Activated CD4-positive, alpha-beta T cell treated with anti-CD3 and anti-CD28 coated beads for 24 hours (primary cell): ENCODE results near the gene CDCA8.

Source experiments
- DNase-seq, 2 donors: peaks; one replicate each; pipeline ENCODE4 v3.0.0-alpha.2; 2020; ENCODE audit warnings: low read depth in 2 of 2

Gene CDCA8

DNA sequence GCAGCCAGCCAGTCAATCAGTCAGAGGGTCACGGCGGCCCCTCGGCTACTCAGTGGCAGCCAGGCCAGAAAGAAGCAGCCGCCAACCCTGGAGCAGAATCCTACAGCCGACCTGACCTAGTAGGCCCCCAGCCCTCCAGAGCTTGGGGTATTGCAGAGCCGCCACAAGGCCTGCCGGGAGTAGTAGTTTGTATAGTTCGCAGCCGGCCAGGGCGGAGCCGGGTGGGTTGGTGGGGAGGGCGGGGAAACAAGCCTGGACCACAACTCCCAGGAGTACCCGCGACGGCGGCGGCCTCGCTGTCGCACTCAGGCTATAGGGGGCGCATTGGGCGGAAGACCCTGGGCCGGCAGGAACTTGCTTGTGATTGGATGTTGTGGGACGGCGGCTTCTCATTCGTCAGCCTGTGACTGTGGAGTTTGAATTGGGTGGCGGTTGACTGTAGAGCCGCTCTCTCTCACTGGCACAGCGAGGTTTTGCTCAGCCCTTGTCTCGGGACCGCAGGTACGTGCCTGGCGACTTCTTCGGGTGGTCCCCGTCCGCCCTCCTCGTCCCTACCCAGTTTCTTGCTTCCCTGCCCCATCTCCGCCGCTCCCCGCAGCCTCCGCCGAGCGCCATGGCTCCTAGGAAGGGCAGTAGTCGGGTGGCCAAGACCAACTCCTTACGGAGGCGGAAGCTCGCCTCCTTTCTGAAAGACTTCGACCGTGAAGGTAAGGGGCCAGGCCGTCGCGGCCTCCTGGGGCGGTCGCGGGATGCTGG lies at the start of gene CDCA8:
Gene CDCA8 (plus strand): TSS at position 439 of the 756 bp plus-strand sequence. CDS start 175 bp downstream, at position 614.
- peak; percentile 97 to 98 for DNase-seq

DNA sequence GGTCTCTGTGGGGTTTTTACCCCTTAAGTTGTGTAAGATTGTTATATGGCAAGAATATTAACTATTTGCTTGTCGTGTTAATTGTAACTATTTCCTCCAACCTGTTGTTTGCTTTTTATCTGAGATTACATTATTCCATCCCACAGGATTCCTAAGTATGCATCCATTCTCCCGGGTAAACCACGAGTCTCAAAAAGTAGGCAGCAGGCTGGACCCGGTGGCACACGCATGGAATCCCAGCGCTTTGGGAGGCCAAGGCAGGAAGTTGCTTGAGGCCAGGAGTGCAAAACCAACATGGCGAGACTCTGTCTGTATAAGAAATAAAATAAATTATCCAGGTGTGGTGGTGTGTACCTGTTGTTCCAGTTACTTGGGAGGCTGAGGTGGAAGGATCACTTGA lies 45.0 kb upstream of the CDCA8 start:
- DNase-seq: no peak

DNA sequence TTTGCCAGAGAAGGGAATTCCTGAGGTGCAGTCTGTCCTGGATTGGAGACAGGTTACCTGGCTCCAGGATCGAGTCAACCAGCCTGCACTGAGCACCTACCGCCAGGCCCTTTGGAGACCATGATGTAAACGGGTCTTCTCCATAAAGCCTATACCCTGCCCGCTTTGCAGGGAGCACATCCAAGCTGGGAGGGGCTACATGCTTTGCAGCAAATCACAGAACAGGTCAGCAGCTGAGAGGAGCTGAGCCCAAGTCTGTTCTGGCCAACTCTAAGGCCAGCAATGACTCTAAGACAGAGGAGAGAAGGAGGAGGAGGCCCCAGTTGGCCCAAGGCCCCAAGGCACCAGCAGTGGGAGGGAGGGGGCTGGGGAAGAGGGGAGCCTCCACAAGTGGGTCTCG lies 42.1 kb upstream of the CDCA8 start:
- DNase-seq: no peak

DNA sequence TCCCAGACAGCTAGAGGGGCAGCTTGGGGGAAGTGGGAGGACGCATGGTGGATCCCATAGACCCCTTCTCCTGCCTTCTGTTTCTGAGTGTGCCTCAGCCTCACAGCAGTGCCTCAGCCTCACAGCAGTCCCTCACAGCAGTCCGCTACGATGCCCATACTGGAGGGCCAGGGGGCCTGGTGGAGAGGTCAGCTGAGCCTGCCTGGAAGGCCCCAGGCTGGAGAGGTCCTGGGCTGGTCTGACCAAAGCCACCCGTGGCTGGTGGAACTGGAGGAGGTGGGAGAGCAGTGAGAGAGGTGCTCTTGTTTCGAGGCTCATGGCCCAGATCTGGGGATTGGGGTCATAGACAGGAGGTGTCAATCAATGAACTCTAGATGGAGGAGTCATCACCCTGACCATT lies 41.6 kb upstream of the CDCA8 start:
- no peak for DNase-seq

DNA sequence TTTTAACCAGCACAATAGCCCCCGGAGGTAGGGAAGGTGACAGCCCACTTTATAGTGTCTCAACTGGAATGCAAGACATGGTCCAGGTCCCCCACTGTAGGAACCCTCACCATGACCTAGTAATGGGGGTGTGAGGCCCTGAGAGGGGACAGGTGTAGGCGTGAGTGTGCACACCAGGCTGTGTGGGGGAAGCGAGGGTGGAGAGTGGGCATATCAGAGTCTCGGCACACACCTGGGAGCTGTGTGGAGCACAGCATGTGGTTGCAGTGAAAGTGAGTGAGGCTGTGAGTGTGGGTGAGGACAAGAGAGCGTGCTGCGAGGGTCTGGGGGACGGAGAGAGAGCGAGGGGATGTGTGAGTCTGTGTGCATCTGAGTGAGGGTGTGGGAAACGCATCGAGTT lies 40.5 kb upstream of the CDCA8 start:
- DNase-seq: no peak

DNA sequence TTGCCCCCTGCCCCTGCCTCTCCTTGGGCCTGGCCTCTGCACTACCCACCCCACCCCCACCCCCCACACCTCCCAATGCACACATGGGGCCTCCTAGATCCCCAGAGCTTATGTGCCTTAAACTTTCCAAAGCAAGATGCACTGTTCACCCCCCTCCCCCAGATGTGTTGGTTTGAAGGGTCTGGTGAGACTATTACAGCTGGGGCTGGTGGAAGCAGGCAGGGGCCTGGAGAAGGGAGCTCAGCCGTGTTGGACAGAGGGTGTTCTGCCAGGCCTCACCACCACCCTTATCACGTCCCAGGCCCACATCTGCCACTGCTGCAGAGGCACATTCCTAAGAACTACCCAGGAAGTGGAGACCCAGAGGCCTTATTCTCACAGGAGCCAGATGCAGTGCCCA lies 39.3 kb upstream of the CDCA8 start:
- DNase-seq: no peak

DNA sequence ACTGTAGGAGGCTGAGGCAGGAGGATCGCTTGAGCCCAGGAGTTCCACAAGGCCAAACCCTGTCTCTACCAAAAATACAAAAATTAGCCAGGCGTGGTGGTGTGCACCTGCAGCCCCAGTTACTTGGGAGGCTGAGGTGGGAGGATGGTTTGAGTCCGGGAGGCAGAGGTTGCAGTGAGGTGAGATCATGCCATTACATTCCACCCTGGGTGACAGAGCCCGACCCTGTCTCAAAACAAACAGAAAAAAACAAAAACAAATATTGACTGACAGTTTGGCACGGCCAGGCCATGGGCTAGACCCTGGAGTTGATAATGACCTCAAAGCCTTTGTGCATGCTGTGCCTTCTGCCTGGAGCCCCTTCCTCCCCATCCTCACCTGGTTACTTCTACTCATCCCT lies 38.4 kb upstream of the CDCA8 start:
- DNase-seq: no peak

DNA sequence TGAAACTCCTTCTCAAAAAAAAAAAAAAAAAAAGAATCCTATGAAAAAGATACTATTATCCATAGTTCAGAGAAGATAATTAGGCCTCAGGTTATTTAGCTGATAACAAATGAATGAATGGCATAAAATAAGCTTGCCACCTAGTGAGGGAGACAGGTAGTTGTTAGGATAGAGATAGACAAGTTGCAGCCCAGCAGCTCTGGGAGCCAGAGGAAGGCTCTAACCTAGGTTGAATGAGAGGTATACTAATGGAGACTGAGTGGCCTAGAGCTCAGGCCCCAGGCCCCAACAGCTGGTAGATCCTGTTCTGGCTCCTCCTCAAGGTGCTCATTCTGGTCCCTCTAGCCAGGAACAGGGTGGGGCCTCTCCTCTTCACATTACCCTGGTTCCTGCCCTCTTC lies 37.0 kb upstream of the CDCA8 start:
- DNase-seq: no peak

DNA sequence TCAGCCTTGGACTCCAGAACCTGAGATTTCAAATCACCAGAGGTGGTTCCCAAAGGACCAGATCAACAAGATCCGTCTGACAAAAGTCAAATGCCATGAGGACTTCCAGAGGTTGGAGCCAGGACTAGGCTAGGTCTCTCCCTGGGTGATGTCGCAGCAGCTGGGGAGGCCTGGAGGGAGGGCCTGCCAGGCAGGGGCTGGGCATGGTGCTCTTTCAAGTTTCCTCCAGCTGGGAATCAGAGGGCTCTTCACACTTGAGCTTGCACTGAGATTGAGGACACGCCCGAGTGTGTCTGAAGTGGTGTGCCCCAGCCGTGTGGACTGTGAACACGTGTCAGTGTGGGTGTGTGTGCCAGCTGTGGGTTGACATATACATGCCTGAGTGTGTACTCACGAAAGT lies 36.3 kb upstream of the CDCA8 start:
- DNase-seq: no peak

DNA sequence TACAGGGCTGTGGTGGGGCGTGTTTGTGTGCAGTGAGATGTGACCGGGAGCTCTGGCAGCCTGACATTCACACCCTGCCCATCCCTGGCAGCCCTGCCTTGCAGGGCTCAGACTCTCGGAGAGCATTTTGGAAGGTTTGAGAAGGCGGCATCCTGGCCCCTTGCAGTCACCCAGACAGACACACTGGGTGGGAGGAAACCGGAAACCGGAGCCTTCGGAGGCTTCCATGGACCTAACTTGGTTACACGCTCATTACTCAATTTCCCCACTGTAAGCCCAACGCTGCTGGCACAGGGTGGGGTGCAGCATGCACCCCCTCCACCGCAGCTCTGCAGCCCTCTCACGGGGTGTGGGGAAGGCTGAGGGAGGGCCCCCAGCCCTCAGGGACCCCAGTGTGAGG lies 35.4 kb upstream of the CDCA8 start:
- DNase-seq: no peak

DNA sequence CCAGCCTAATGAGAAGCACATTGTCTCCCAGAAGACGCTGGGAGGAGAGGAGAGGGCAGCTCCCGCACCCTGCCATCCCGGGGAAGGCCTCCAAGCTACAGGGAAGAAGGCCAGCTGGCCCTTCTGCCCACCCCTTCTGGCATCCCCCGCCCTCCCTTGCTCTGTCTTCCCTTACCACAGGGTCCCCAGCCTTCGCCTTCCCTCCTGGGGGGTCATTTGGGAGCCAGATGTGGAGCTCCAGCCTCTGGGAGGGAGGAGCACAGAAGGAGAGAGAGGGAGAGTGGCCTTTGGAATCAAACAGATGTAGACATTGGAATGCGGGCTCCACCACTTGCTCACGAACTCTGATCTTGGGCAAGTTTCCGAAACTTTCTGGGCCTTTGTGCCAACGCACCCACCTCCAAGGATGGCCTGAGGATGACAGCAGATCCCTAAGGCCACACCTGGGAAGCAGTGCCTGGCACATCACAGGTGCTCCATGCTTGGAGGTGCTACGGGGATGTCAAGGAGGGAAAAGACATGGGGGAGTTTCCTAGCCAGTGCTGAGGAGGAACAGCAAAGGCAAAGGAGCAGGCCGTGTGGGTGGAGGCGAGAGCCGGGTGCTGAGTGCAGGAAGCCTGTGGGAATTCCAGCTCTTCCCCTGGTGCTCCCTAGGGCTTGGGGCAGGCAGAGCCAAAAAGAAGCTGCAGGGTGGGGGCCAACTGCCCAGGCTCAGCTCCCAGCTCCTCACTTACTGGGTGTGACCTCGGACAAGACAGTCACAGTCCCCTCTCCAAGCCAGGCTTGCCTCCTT lies 34.5 kb upstream of the CDCA8 start:
- DNase-seq: no peak

DNA sequence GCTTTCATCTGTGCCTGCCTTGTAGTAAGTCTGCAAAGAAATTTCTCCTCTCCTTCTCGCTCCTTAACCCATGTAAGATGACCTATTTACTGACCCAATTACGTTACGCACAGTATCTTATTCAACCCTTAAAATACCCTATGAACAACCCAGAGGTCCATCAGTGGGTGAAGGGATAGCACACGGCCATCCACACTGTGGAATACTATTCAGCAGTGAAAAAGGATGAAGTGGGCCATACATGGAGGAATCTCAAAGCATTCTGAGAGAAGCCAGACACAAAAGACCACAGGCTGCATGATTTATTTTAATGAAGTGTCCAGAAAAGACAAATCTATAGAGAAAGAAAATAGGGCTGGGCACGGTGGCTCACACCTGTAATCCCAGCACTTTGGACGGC lies 33.8 kb upstream of the CDCA8 start:
- DNase-seq: no peak

DNA sequence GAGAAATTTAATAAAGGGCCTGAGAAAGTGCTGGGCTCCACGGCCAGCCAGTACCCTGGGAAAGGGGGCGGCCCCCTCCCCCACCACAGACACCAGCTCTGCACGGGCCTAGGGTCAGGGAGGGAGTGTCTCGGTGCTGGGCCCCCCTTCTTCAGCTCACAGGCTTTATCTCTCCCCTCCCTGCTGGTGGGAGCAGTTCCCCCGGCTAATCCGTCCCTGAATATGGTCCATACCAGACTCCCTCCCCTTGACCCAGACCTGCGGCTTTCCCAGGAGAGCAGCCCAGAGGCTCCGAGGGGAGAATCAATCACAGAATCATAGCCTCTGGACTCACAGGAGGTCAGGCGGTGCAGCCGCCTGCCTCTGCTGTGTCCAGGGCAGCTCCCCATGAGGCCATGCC lies 31.7 kb upstream of the CDCA8 start:
- DNase-seq: no peak

DNA sequence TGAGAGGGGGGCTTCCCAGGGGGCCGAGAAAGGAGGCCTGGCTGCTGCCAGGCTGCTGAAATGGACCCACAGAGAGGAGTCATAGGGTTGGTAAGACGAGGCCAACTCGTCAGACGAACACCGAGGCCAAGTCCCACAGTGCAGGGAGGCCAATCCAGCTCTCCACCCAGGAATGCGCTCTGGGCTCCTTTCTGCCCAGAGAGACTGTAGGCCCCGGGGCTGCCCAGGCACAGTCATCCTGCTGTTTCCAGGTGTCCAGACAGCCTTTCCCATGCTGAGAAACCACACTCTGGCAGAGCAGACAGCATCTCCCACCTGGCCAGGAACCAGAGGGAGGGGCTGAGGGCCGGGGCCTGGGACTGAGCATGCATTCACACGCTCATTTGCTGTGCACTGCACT lies 30.9 kb upstream of the CDCA8 start:
- DNase-seq: no peak

DNA sequence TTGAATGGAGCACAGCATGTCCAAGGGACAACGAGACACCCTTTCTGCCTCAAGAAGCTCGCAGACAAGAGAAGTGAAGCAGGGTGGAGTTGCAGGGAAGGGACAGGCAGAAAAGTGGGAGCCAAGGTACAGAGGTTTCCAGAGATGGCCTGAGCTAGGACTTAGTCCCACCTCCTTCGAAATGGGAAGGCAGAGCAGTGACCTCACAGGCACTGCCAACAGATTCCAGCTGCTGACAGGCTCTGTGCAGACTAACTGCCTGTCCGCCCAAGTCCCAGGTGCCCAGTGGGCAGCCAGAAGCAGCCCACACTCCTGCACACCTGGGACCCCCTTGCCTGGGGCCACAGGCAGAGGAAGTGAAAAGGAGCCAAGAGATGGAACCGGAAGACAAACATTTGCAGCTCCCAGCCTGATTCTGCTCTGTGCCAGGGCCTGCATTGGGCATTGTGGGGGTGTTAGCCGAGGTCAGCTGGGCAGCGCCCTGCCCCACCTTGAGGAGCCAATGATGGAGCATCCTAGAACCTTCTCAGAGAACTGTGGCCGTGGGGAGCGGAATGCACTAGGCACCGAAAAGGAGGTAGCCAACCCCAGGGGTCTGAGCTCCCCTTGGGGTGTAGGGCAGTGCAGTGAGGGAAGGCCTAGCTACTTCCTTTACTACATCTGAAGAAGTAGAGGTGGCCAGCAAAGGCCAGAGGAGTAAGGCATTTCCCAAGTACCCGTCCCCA lies 30.1 kb upstream of the CDCA8 start:
- DNase-seq: no peak

DNA sequence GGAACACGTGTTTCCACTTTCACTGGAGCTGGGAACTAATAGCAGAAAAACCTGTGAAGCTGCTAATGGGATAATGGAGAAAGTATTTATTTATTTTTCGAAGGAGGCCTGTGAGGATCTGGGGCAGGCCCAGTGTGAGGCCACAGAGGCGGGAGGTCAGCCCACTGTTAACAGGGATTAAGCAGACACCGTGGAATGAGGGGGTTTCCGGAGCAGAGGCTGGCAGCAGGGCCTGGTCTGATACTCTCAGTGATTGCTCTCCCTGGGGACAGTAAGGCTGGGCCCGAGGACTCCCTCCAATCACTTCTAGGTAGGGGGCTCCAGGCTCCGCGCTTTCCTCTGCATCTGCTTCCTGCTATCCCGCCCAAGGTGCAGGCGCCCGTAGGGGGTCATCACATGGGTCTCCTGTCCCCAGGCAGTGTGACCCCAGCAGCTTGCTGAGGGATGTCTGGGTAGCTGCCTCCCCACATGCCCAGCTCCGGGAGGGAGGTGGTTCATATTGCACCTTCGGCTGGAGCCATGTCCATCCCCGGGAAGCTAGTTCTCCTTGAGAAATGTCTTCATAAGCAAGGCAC lies 28.8 kb upstream of the CDCA8 start:
- no peak for DNase-seq

DNA sequence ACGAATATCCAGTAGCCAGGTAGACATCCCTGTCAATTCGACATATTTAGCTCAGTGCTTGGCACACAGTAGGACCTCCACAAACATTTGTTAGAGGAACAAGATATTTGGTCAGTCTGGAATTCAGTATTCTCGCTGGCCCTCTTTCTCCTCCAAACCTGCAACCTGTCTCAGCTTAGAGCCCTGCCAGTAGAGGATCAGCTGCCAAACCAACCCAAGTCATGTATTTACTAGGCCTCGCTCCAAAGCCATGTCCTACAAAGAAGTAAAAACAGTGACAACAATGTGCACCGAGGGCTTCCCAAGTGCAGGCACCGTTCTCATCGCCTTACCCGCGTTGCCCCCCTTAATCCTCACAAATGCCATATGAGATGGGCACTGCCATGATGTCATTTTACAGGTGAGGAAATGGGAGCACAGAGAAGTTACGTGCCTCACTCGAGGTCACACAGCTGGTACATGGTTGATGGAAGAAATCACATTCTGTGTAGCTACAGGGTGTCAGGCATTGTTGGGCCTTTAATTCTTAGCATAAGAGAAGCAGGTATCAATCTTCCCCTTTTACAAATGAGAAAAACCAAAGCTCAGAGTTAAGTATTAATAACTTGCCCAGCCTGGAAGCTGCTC lies 26.0 kb upstream of the CDCA8 start:
- no peak for DNase-seq

DNA sequence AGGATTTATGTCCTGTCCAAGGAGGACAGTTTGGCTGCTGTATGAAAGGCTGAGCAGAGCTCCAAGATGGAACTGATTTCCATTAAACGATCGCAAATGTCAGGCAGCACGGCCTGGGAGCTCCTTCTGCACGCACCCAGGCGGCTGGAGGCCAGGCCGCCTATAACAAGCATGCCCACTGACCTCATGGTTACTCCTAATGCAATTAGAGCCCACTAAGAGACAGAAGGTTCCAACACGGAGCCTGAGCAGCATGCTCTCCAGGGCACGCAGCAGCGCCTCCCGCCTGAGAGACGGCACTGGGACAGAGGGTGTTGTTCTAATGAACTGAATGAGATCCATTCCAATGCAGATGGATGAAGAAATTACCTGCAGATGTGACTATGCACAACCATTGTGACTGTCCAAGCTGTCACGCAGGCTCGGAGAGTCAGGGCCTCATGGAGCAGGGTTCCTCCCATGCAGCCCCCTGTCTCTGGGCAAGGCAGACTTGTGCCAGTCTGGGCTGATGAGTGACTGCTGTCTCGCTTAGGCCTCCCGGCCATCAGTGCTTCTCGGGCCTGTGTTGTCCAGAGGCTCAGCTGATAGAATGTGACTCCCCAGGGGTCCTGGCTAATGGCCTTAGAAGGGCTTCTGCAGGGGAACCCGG lies 25.2 kb upstream of the CDCA8 start:
- DNase-seq: no peak

DNA sequence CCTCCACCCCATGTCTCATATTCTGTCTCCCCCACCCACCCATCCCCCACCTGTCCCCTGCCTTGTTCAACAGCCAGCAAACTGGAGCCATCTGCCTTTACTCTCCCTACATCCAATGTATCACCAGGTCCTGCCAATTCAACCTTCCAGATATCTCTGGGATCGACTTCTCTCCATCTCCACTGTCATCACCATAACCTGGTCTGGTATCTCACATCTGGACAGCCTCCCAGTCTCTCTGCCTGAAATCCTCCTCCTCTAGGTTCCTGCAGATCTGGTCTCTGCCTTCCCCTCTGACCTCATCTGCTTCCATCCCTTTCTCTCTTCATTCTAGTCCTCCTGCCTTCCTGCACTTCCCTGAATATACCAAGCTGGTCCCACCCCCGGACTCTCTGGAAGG lies 22.2 kb upstream of the CDCA8 start:
- DNase-seq: no peak

DNA sequence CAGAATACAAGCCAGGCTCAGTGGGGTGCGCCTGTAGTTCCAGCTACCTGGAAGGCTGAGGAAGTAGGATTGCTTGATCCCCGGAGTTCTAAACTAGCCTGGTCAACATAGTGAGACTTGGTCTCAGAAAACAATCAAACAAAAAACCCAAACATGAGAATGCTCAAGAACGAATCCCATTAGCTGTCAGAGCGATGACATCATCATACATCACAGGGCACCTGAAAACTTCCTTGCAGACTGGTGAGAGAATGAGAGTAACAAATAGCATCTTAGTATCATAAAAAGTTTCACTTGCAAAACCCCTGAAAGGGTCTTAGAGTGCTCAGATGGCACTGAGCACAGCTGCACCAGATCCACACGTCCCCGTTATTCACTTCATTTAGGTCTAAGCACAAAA lies 21.1 kb upstream of the CDCA8 start:
- DNase-seq: no peak

DNA sequence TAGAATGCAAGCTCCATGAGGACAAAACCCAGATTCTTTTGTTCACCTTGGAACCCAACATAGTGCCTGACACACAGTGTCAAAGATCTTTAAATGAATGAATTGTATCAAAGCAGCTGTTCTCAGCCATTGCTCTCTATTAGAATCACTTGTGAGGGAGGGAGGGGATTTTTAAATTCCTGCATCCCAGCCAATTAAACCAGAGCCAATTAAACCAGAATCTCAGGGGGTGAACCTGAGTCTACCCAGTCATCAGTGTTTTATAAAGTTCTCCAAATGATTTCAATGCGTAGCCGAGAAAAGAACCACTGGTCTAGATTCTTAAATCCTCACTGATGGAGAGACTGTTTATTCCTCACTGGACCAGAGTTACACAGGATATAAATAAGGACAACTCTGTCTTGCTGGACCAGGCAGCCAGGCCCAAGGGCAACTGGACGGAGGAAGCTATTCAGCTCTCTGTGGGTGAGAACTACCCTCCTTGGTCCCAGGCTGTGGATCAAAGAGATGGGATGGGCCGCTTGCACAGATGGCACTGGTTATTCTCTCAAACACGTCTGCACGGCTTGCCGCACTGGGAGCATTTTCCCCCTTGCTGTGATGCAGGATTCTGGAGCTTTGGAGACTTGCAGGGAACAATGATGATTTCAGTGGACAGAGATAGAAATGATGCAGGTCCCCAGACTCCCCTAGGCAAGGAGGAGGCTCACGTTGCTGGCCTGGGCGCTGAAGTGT lies 20.0 kb upstream of the CDCA8 start:
- DNase-seq: no peak
